ENCODE results near the gene PABPN1L.
"Not testable (repeated sequence)": the region's sequence is repeated elsewhere in the genome, so short reads cannot be mapped to it uniquely, and the experiment has no call there.

The PABPN1L gene

GRCh38 chr16:88895335-88895734, 28.9 kb upstream of the PABPN1L start:
- no peak for DNase-seq (ENCODE audit: extremely low spot score)
- ChIA-PET POLR2A (no interaction called here), CTCF (no interaction called here)
- TF ChIP-seq CTCF (IDR thresholded peaks at IDR 0.05; ENCODE audit: control extremely low read depth, extremely low read depth, low read depth, missing control alignments): no peak

- DNase-seq (ENCODE audit: extremely low spot score): no peak
- TF ChIP-seq CTCF (IDR thresholded peaks at IDR 0.05; ENCODE audit: control extremely low read depth, extremely low read depth, low read depth, missing control alignments): no peak
- ChIA-PET CTCF (no interaction called here), POLR2A (no interaction called here)
These were observed 28.3 kb upstream of the PABPN1L start for GRCh38 chr16:88894681-88895300.

- CTCF ChIA-PET; POLR2A ChIA-PET; DNase-seq (ENCODE audit: extremely low spot score): not testable (repeated sequence)
These were observed 27.8 kb upstream of the PABPN1L start for GRCh38 chr16:88894266-88894665.

GRCh38 chr16:88893127-88893968, 26.9 kb upstream of the PABPN1L start:
- DNase-seq (ENCODE audit: extremely low spot score): no peak
- ChIA-PET POLR2A (no interaction called here), CTCF (no interaction called here)
- no peak for TF ChIP-seq CTCF (IDR thresholded peaks at IDR 0.05; ENCODE audit: control extremely low read depth, extremely low read depth, low read depth, missing control alignments)

GRCh38 chr16:88892065-88892464, 25.6 kb upstream of the PABPN1L start:
- no peak for DNase-seq (ENCODE audit: extremely low spot score)
- TF ChIP-seq CTCF (IDR thresholded peaks at IDR 0.05; ENCODE audit: control extremely low read depth, extremely low read depth, low read depth, missing control alignments): no peak
- ChIA-PET POLR2A (no interaction called here), CTCF (no interaction called here)

GRCh38 chr16:88891083-88891482, 24.6 kb upstream of the PABPN1L start:
- DNase-seq (ENCODE audit: extremely low spot score): no peak
- ChIA-PET POLR2A (no interaction called here), CTCF (interaction anchor here (1.1 kb wide), 1 partner anchor 33 kb away, joined by 3 read pairs; no protein-coding TSS in a partner anchor)
- no peak for TF ChIP-seq CTCF (IDR thresholded peaks at IDR 0.05; ENCODE audit: control extremely low read depth, extremely low read depth, low read depth, missing control alignments)

GRCh38 chr16:88889702-88890352, 23.4 kb upstream of the PABPN1L start:
- CTCF ChIA-PET; POLR2A ChIA-PET; DNase-seq (ENCODE audit: extremely low spot score): not testable (repeated sequence)
